H1 (cell line): Measurements from ENCODE around the gene TUBGCP2. TPM values are rescaled to one million over a fixed set of nuclear protein-coding genes. Genes with fewer than 3 reads are reported as not detected.

ENCODE experiments used
- CTCF ChIA-PET: fragments of 300-600 bp; sonication (Branson Sonifier 250); formaldehyde crosslinking; loops from one replicate; lab custom pipeline; 2021; ENCODE audit not compliant: partially characterized antibody; lab: Charles Lee
- POLR2A ChIA-PET: fragments of 300-600 bp; sonication (Branson Sonifier 250); formaldehyde crosslinking; loops from one replicate; lab custom pipeline; 2021; ENCODE audit warnings: inconsistent platforms; ENCODE audit not compliant: partially characterized antibody; lab: Charles Lee
- DNase-seq, 2 experiments: peaks; one replicate each; pipeline versions ENCODE4 v3.0.0 to v3.0.0-alpha.2; 2010 to 2022; ENCODE audit warnings: low spot score in 2 of 2, low read depth in 1 of 2, mixed read lengths in 1 of 2
- FAIRE-seq: peaks from 2 replicates; lab custom pipeline; 2011; peaks lifted over from hg19 to GRCh38; lab: Jason Lieb, UNC
- H2AFZ ChIP-seq: 2 replicates; pipeline ENCODE4 v1.8.1; 2012; ENCODE audit warnings: low read length, inconsistent platforms
- H2AK5ac ChIP-seq: 2 replicates; pipeline ENCODE4 v1.6.1; 2013; ENCODE audit warnings: low read depth, low read length
- H2BK120ac ChIP-seq: replicated peaks from 2 replicates; pipeline ENCODE3; 2013; ENCODE audit warnings: low read depth, low read length, inconsistent platforms
- H2BK12ac ChIP-seq: 2 replicates; pipeline ENCODE4 v1.6.1; 2013; ENCODE audit warnings: low read depth, low read length
- H2BK15ac ChIP-seq: 2 replicates; pipeline ENCODE4 v1.6.1; 2013; ENCODE audit warnings: low read length
- H2BK20ac ChIP-seq: 2 replicates; pipeline ENCODE4 v1.6.1; 2013; ENCODE audit warnings: low read length
- H2BK5ac ChIP-seq: 2 replicates; pipeline ENCODE4 v1.6.1; 2013; ENCODE audit warnings: low read depth, low read length
- H3K14ac ChIP-seq: 2 replicates; pipeline ENCODE4 v1.6.1; 2013; ENCODE audit warnings: inconsistent platforms; ENCODE audit not compliant: insufficient read length
- H3K18ac ChIP-seq: 2 replicates; pipeline ENCODE4 v1.6.1; 2013; ENCODE audit warnings: low read length; ENCODE audit errors: extremely low read depth
- H3K23ac ChIP-seq: 2 replicates; pipeline ENCODE4 v1.6.1; 2013; ENCODE audit warnings: inconsistent platforms; ENCODE audit not compliant: insufficient read length
- H3K23me2 ChIP-seq: 2 replicates; pipeline ENCODE4 v1.6.1; 2013; ENCODE audit warnings: low read depth, low read length
- H3K27ac ChIP-seq: 2 replicates; pipeline ENCODE4 v1.6.1; 2011; ENCODE audit warnings: low read depth, low read length, inconsistent platforms
- H3K27me3 ChIP-seq, 4 experiments: replicated peaks in 1 of 4; 1 replicate in 1 of 4; 2 replicates in 3 of 4; pipeline versions ENCODE4 v1.6.1 to v1.8.1; 2011 to 2013; ENCODE audit warnings: low read length in 3 of 4, mild to moderate bottlenecking in 3 of 4, inconsistent platforms in 2 of 4, mixed read lengths in 2 of 4, moderate library complexity in 1 of 4; ENCODE audit not compliant: control insufficient read depth in 3 of 4, insufficient read depth in 3 of 4; ENCODE audit errors: extremely low read depth in 1 of 4
- H3K36me3 ChIP-seq, 4 experiments: 2 replicates each; pipeline versions ENCODE4 v1.6.1 to v1.8.1; 2011 to 2013; ENCODE audit warnings: mild to moderate bottlenecking in 4 of 4, low read length in 3 of 4, moderate library complexity in 2 of 4, control low read depth in 1 of 4, inconsistent platforms in 1 of 4; ENCODE audit not compliant: insufficient read depth in 4 of 4, control insufficient read depth in 2 of 4
- H3K4ac ChIP-seq: replicated peaks from 2 replicates; pipeline ENCODE3; 2013; ENCODE audit warnings: low read length, low read depth, mixed read lengths, inconsistent platforms; ENCODE audit not compliant: insufficient read length
- H3K4me1 ChIP-seq, 4 experiments: replicated peaks in 1 of 4; 1 replicate in 1 of 4; 2 replicates in 3 of 4; pipeline versions ENCODE4 v1.6.1 to v1.8.1; 2011 to 2013; ENCODE audit warnings: low read length in 3 of 4, inconsistent platforms in 2 of 4, mixed read lengths in 1 of 4; ENCODE audit not compliant: insufficient read depth in 4 of 4, control insufficient read depth in 3 of 4
- H3K4me2 ChIP-seq, 2 experiments: 2 replicates each; pipeline versions ENCODE4 v1.6.1 to v1.8.1; 2011 to 2013; ENCODE audit warnings: low read depth in 2 of 2, low read length in 2 of 2, control low read depth in 1 of 2, inconsistent platforms in 1 of 2, mild to moderate bottlenecking in 1 of 2; ENCODE audit not compliant: insufficient read depth in 1 of 2
- H3K4me3 ChIP-seq, 4 experiments: fragments of 200-600, 300-600 bp in 1 of 4; sonication (generic), shearing (Covaris generic), sonication (Bioruptor Twin) in 1 of 4; 2 replicates each; pipeline versions ENCODE4 v1.5.1 to v1.8.1; 2011 to 2016; ENCODE audit warnings: low read length in 4 of 4, low read depth in 3 of 4, control low read depth in 2 of 4, inconsistent platforms in 2 of 4, mild to moderate bottlenecking in 2 of 4, mixed read lengths in 1 of 4, moderate library complexity in 1 of 4; ENCODE audit not compliant: insufficient read depth in 2 of 4; ENCODE audit errors: extremely low read depth in 1 of 4
- H3K56ac ChIP-seq: replicated peaks from 2 replicates; pipeline ENCODE3; 2013; ENCODE audit warnings: low read depth, mild to moderate bottlenecking, mixed read lengths, low read length, inconsistent platforms; ENCODE audit not compliant: insufficient read length
- H3K79me1 ChIP-seq: 2 replicates; pipeline ENCODE4 v1.6.1; 2013; ENCODE audit warnings: low read depth, low read length, control low read depth
- H3K79me2 ChIP-seq, 2 experiments: 2 replicates each; pipeline versions ENCODE4 v1.6.1 to v1.8.1; 2012 to 2013; ENCODE audit warnings: low read length in 2 of 2, mild to moderate bottlenecking in 2 of 2, inconsistent platforms in 1 of 2; ENCODE audit not compliant: insufficient read depth in 2 of 2, control insufficient read depth in 1 of 2
- H3K9ac ChIP-seq, 4 experiments: replicated peaks in 1 of 4; 1 replicate in 1 of 4; 2 replicates in 3 of 4; pipeline versions ENCODE4 v1.6.1 to v1.8.1; 2011 to 2013; ENCODE audit warnings: low read depth in 3 of 4, low read length in 3 of 4, control low read depth in 2 of 4, mild to moderate bottlenecking in 2 of 4, moderate library complexity in 2 of 4, inconsistent platforms in 1 of 4; ENCODE audit errors: extremely low read depth in 1 of 4
- H3K9me3 ChIP-seq, 2 experiments: 2 replicates each; pipeline versions ENCODE4 v1.6.1 to v1.8.1; 2012 to 2013; ENCODE audit warnings: mild to moderate bottlenecking in 2 of 2, moderate library complexity in 2 of 2, control low read depth in 1 of 2, inconsistent platforms in 1 of 2, low read depth in 1 of 2, low read length in 1 of 2, mixed read lengths in 1 of 2; ENCODE audit not compliant: insufficient read depth in 2 of 2
- H4K20me1 ChIP-seq, 2 experiments: replicated peaks in 1 of 2; 2 replicates each; pipeline versions ENCODE3 to v1.8.1; 2011 to 2013; ENCODE audit warnings: inconsistent platforms in 2 of 2, low read length in 2 of 2, mild to moderate bottlenecking in 1 of 2; ENCODE audit not compliant: insufficient read depth in 2 of 2, control insufficient read depth in 1 of 2
- H4K5ac ChIP-seq: 2 replicates; pipeline ENCODE4 v1.6.1; 2013; ENCODE audit warnings: low read length, low read depth, mixed read lengths, inconsistent platforms; ENCODE audit not compliant: insufficient read length
- H4K8ac ChIP-seq: 2 replicates; pipeline ENCODE4 v1.8.0; 2013; ENCODE audit warnings: mild to moderate bottlenecking, moderate library complexity, low read length, inconsistent platforms; ENCODE audit not compliant: insufficient read depth; ENCODE audit errors: extremely low read depth
- H4K91ac ChIP-seq: replicated peaks from 2 replicates; pipeline ENCODE3; 2013; ENCODE audit warnings: low read length, mixed read lengths, inconsistent platforms; ENCODE audit not compliant: insufficient read length
- KDM1A ChIP-seq: fragments of 200-600, 300-600 bp; sonication (generic); IDR thresholded peaks from 2 replicates; pipeline ENCODE4 v1.7.1; 2016; ENCODE audit warnings: mild to moderate bottlenecking, low read length, borderline replicate concordance
- SUZ12 ChIP-seq: fragments of 200-600 bp; sonication (generic); IDR thresholded peaks from 2 replicates; pipeline ENCODE4 v1.6.1; 2012; ENCODE audit warnings: mild to moderate bottlenecking, inconsistent platforms, low read length, moderate library complexity, mixed read lengths
- WGBS, 2 experiments: shearing (Covaris generic) in 1 of 2; methylation state at CpG; one replicate each; pipeline versions ENCODE4 v1.1.6 to v1.1.7; 2013 to 2015; ENCODE audit warnings: low lambda C conversion rate in 2 of 2, mixed read lengths in 2 of 2, inconsistent platforms in 1 of 2, low coverage in 1 of 2, missing lambda C conversion rate in 1 of 2; ENCODE audit not compliant: insufficient replicate concordance in 2 of 2, insufficient coverage in 1 of 2, insufficient read length in 1 of 2; ENCODE audit errors: extremely low coverage in 1 of 2, missing lambda C conversion rate in 1 of 2; 5-methylcytosine and 5-hydroxymethylcytosine counted together
- polyA plus RNA-seq, 7 experiments: library from polyadenylated mRNA; depleted of rRNA in 3 of 7; stranded (reverse) in 5 of 7; unstranded in 2 of 7; fragments of >200 nt in 5 of 7; fragments of 200-250 nt in 2 of 7; gene quantifications; 1 replicate in 5 of 7; 2 replicates in 1 of 7; 4 replicates in 1 of 7; pipeline versions ENCODE4 v1.2.1 to v1.2.3, GENCODE V29; 2011 to 2013; ENCODE audit warnings: missing spikeins in 2 of 7, mixed read lengths in 2 of 7
- total RNA-seq: library from RNA; stranded (reverse); fragmentation: NEBNext Ultra II Directional; extraction: Animal tissue kit (Norgen Biotek cat#: 25700); gene quantifications from 2 replicates; pipeline ENCODE4 v1.2.1, GENCODE V29; 2021

The TUBGCP2 gene
- total and polyA plus RNA-seq, 2 of the 8 experiments (the other 6 are each of a cell fraction or from before 2014, with no cell fraction given), result 34.9 to 51.9 TPM

- H3K4me3 ChIP-seq, result peak overlapping the region; percentile 40 to 62 (median 50); a peak in 6 of 8 replicates
- peaks cover 0 to 12% (median 4%) of the 10 kb centered on the region in 4 experiments; a peak in 3 of 8 replicates for H3K36me3 ChIP-seq
- no peak overlapping the region for H3K27ac ChIP-seq
- ChIA-PET POLR2A (interaction anchor here (1.0 kb wide), 1 partner anchor 9 kb away, joined by 3 read pairs; no protein-coding TSS in a partner anchor), CTCF (no interaction called here)
- peaks cover 14% of the 10 kb centered on the region; the same call in 1 of the 2 replicates for H3K23me2 ChIP-seq
- no peak overlapping the region for H2AK5ac ChIP-seq
- no peak overlapping the region for H4K8ac ChIP-seq
- H2BK120ac ChIP-seq, result peak overlapping the region; percentile 72
- H2BK15ac ChIP-seq, result peak overlapping the region; percentile 92
- H3K4me1 ChIP-seq, result peaks cover 3 to 41% (median 21%) of the 10 kb centered on the region in 4 experiments
- H3K9me3 ChIP-seq, result peaks cover 0 to 8% of the 10 kb centered on the region in 2 experiments; a peak in 1 of 4 replicates
- H2BK12ac ChIP-seq, result 0 out of 2 replicates have a peak overlapping the region, but pooled peaks have one; percentile 50
- no peak overlapping the region for H4K5ac ChIP-seq
- H2AFZ ChIP-seq, result no peak overlapping the region
- H3K23ac ChIP-seq, result no peak overlapping the region
- H3K79me1 ChIP-seq, result peaks cover 2% of the 10 kb centered on the region; the same call in 1 of the 2 replicates
- no peak overlapping the region for H3K14ac ChIP-seq
- H3K79me2 ChIP-seq, result no peaks in the 10 kb centered on the region
- no peak overlapping the region for H3K9ac ChIP-seq
- H4K20me1 ChIP-seq, result no peaks in the 10 kb centered on the region
- TF ChIP-seq KDM1A (no peak), SUZ12 (peak; percentile 21; the same call in 1 of the 2 replicates)
- DNase-seq (no peak), FAIRE-seq (no peak)
- H2BK20ac ChIP-seq, result no peak overlapping the region
- peak overlapping the region; percentile 91 to 92 for H3K4me2 ChIP-seq
- H3K27me3 ChIP-seq, result peaks cover 30 to 56% (median 52%) of the 10 kb centered on the region in 4 experiments
- no peak overlapping the region for H3K56ac ChIP-seq
- WGBS, 2 experiments, result 7% methylated on average over 14 of the region's 18 CpGs; no CpG with 5 or more reads in 1 of the 2 experiments
- H3K4ac ChIP-seq, result peak overlapping the region; percentile 78
- no peak overlapping the region for H3K18ac ChIP-seq
- no peak overlapping the region; the same call in 1 of the 2 replicates for H2BK5ac ChIP-seq
- no peak overlapping the region for H4K91ac ChIP-seq
These were observed 72.7 kb downstream of the TUBGCP2 start for GRCh38 chr10:133235932-133236331.
